ENCODE data around the gene CCDC15.

The CCDC15 gene

DNA sequence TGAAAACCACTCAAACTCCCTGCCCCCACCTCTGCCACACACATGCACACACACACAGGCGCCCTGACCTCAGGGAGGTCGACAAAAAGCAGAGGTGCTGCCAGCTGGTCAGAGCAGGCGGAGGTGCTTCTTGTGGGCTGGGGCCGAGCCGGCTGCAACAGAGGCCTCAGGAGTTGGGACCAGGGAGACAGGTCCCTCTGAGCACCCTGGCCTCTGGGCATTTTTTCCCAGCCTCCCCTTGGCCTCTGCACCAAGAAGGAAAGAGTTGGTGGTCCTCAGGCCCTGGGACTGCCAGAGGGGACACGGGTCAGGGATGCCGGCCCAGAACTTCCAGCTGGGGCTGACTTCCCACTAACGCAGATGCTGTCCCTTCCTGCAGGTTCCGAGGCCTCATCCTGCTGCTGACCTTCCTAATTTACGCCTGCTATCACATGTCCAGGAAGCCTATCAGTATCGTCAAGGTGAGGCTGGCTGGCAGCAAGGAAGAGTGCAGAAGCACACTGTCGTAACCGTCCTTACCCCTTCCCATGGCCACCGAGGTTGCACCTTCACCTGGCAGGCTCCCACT is 122.5 kb downstream of the CCDC15 start:
- Histone ChIP-seq H3K79me2 (ENCODE audit: low read length) (no peaks in the 10 kb centered on the region), H3K36me3 (replicated peaks; ENCODE audit: low read depth, low read length) (peaks cover 8% of the 10 kb centered on the region), H4K20me1 (ENCODE audit: insufficient read depth, low read length) (no peaks in the 10 kb centered on the region), H3K4me3 (ENCODE audit: low read length) (no peak overlapping the region), H3K4me1 (ENCODE audit: low read length) (peaks cover 29% of the 10 kb centered on the region), H3K9me3 (ENCODE audit: insufficient read depth, low read length) (no peaks in the 10 kb centered on the region), H3K4me2 (ENCODE audit: low read length) (no peak overlapping the region), H3K27me3 (ENCODE audit: low read depth, low read length) (no peaks in the 10 kb centered on the region), H3K27ac (ENCODE audit: low read length) (no peak overlapping the region), H3K9ac (ENCODE audit: low read length) (no peak overlapping the region), H2AFZ (ENCODE audit: low read depth, low read length) (no peak overlapping the region)
- TF ChIP-seq, protein P1, sequence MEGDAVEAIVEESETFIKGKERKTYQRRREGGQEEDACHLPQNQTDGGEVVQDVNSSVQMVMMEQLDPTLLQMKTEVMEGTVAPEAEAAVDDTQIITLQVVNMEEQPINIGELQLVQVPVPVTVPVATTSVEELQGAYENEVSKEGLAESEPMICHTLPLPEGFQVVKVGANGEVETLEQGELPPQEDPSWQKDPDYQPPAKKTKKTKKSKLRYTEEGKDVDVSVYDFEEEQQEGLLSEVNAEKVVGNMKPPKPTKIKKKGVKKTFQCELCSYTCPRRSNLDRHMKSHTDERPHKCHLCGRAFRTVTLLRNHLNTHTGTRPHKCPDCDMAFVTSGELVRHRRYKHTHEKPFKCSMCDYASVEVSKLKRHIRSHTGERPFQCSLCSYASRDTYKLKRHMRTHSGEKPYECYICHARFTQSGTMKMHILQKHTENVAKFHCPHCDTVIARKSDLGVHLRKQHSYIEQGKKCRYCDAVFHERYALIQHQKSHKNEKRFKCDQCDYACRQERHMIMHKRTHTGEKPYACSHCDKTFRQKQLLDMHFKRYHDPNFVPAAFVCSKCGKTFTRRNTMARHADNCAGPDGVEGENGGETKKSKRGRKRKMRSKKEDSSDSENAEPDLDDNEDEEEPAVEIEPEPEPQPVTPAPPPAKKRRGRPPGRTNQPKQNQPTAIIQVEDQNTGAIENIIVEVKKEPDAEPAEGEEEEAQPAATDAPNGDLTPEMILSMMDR (IDR thresholded peaks at IDR 0.05; ENCODE audit: low read depth, low read length) = no peak
- no peak for TF ChIP-seq EZH2phosphoT487 (IDR thresholded peaks at IDR 0.05; ENCODE audit: low read depth)

DNA sequence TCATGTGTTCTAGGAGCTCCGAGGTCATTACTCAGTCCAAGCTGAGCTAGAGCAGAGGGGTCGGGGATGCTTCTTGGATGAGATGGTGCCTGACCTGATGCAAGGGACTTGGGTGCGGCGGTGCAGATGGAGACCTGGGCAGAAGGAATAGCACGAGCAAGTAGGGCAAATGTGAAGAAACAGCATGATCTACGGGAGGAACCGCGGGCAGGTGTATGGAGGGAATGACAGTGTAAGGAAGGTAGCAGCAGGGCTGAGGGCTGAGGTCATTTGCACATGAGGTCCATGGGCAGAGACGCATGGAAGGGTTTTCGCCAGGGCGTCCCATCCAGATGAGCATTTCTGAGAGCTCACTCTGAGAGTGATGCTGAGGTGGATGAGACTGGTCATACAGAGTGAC is 124.0 kb downstream of the CCDC15 start:
- H3K4me2 ChIP-seq (ENCODE audit: low read length) = no peak overlapping the region
- H3K9ac ChIP-seq (ENCODE audit: low read length) = no peak overlapping the region
- no peak overlapping the region for H3K27ac ChIP-seq (ENCODE audit: low read length)
- H4K20me1 ChIP-seq (ENCODE audit: insufficient read depth, low read length) = no peaks in the 10 kb centered on the region
- H2AFZ ChIP-seq (ENCODE audit: low read depth, low read length) = no peak overlapping the region
- H3K9me3 ChIP-seq (ENCODE audit: insufficient read depth, low read length) = no peaks in the 10 kb centered on the region
- no peak overlapping the region for H3K4me3 ChIP-seq (ENCODE audit: low read length)
- no peaks in the 10 kb centered on the region for H3K79me2 ChIP-seq (ENCODE audit: low read length)
- peaks cover 13% of the 10 kb centered on the region for H3K4me1 ChIP-seq (ENCODE audit: low read length)
- TF ChIP-seq EZH2phosphoT487 (IDR thresholded peaks at IDR 0.05; ENCODE audit: low read depth) = no peak
- TF ChIP-seq, protein P1 (IDR thresholded peaks at IDR 0.05; ENCODE audit: low read depth, low read length) = no peak
- H3K27me3 ChIP-seq (ENCODE audit: low read depth, low read length) = no peaks in the 10 kb centered on the region
- H3K36me3 ChIP-seq (replicated peaks; ENCODE audit: low read depth, low read length) = peaks cover 6% of the 10 kb centered on the region

DNA sequence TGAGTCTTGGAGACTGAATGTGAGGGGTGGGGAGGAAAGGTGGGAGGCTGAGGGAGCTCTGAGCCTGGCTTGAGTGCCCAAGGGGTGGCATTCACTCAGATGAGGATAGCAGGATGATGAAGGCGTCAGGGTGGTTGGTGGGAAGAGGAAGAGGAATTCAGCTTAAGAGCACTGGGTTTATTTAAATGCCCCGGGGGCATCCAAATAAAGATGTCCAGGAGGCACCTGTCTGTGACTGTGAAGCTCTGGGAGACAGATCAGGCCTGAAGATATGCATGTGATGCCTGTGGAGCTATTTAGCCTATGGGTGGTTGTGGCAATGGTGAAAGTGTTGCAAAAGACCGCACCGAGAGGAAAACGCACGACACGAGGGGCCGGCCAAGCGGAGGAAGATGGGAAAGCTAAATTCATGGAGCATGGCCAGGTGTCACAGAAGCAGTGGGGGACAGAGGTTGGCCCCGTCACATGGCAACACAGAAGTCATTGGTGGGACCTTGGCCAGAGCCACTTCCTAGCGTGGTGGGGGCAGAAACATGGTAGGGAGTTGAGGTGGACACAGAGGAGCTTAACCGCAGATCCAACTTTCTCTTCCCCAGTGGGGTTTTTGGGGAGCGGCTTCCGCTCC is 124.6 kb downstream of the CCDC15 start:
- Histone ChIP-seq H3K9me3 (ENCODE audit: insufficient read depth, low read length) (no peaks in the 10 kb centered on the region), H3K27ac (ENCODE audit: low read length) (no peak overlapping the region)

DNA sequence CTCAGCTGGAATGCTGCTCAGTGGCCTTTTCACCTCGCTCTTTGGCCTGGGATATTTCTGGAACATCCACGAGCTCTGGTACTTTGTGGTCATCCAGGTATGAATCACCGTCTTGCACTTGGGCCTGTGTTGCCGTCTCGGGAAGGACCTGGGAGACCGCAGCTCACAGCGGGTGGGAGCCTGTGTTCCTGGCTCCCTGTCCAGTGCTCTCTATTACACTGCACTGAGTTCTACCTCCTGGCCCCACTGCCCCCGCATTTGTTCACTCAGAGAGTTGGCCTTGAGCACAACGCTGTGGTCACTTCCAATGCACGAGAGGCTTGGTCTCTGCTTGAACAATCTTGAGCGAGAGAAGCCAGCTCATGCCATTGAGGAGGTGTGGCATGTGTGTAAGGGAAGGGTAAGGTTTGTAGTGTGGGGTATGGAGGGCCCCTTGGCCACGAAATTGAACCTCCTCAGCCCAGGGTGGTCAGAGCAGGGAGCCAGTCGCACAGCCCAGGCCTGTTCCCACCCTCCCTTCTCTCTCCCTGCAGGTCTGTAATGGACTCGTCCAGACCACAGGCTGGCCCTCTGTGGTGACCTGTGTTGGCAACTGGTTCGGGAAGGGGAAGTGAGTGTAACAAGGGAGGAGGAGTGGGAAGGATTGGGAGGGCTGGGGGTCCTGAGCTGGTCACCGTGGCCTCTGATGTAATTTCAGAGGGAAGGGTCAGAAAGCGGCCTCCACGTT is 125.3 kb downstream of the CCDC15 start:
- Histone ChIP-seq H4K20me1 (ENCODE audit: insufficient read depth, low read length) (no peaks in the 10 kb centered on the region), H3K4me2 (ENCODE audit: low read length) (no peak overlapping the region), H3K79me2 (ENCODE audit: low read length) (no peaks in the 10 kb centered on the region), H3K27me3 (ENCODE audit: low read depth, low read length) (no peaks in the 10 kb centered on the region), H3K36me3 (replicated peaks; ENCODE audit: low read depth, low read length) (no peaks in the 10 kb centered on the region), H3K4me3 (ENCODE audit: low read length) (no peak overlapping the region), H3K9me3 (ENCODE audit: insufficient read depth, low read length) (no peaks in the 10 kb centered on the region), H2AFZ (ENCODE audit: low read depth, low read length) (no peak overlapping the region), H3K4me1 (ENCODE audit: low read length) (peaks cover under 1% of the 10 kb centered on the region; the same call in 1 of the 2 replicates), H3K27ac (ENCODE audit: low read length) (no peak overlapping the region), H3K9ac (ENCODE audit: low read length) (no peak overlapping the region)
- TF ChIP-seq, protein P1 (IDR thresholded peaks at IDR 0.05; ENCODE audit: low read depth, low read length) = no peak

More for the DNA sequence above, 124.6 kb downstream of the CCDC15 start:
- no peak overlapping the region for H3K4me2 ChIP-seq (ENCODE audit: low read length)
- no peak overlapping the region for H2AFZ ChIP-seq (ENCODE audit: low read depth, low read length)
- no peak for TF ChIP-seq EZH2phosphoT487 (IDR thresholded peaks at IDR 0.05; ENCODE audit: low read depth)
- TF ChIP-seq, protein P1 (IDR thresholded peaks at IDR 0.05; ENCODE audit: low read depth, low read length) = no peak
- no peak overlapping the region for H3K9ac ChIP-seq (ENCODE audit: low read length)
- no peaks in the 10 kb centered on the region for H3K27me3 ChIP-seq (ENCODE audit: low read depth, low read length)
- peaks cover under 1% of the 10 kb centered on the region for H3K36me3 ChIP-seq (replicated peaks; ENCODE audit: low read depth, low read length)
- no peaks in the 10 kb centered on the region for H3K79me2 ChIP-seq (ENCODE audit: low read length)
- no peak overlapping the region for H3K4me3 ChIP-seq (ENCODE audit: low read length)
- peaks cover 7% of the 10 kb centered on the region for H3K4me1 ChIP-seq (ENCODE audit: low read length)
- no peaks in the 10 kb centered on the region for H4K20me1 ChIP-seq (ENCODE audit: insufficient read depth, low read length)
